ENCODE results near the gene LRCH1.

DNA sequence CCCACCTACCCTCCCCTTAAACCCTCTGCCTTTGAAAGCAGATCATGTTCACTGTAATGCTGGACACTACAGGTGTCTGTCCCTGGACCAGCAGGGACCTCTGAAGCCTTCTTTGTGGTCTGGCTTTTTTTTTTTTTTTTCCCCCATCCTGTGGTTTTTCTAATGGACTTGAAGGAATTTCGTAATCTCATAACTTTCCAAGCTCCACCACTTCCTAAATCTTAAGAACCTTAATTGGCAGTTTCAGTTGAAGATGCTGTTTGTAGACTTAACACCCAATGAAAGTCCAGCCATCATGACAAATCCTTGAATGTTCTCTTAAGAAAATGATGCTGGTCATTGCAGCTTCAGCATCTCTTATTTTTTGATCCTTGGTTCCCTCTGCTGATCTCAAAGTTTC, 45.0 kb upstream of the LRCH1 start:
- no peak for TF ChIP-seq CTCF (IDR thresholded peaks at IDR 0.05)
- TF ChIP-seq CREM (CRISPR knock-in tag; IDR thresholded peaks at IDR 0.05): no peak
- TF ChIP-seq E2F4 (CRISPR knock-in tag; IDR thresholded peaks at IDR 0.05; ENCODE audit: borderline replicate concordance, low read depth): no peak
- no peak for TF ChIP-seq KAT7 (CRISPR knock-in tag; IDR thresholded peaks at IDR 0.05; ENCODE audit: borderline replicate concordance)
- TF ChIP-seq NR3C1 (CRISPR knock-in tag; conservative IDR thresholded peaks at IDR 0.05; ENCODE audit: low read depth): no peak
- TF ChIP-seq TEAD4 (CRISPR knock-in tag; IDR thresholded peaks at IDR 0.05): no peak
- TF ChIP-seq AR (CRISPR knock-in tag; IDR thresholded peaks at IDR 0.05): no peak
- no peak for TF ChIP-seq ZNF396 (CRISPR knock-in tag; IDR thresholded peaks at IDR 0.05; ENCODE audit: borderline replicate concordance)
- no peak for TF ChIP-seq NR2C2 (CRISPR knock-in tag; IDR thresholded peaks at IDR 0.05)
- TF ChIP-seq ZNF121 (CRISPR knock-in tag; IDR thresholded peaks at IDR 0.05): no peak
